Activated naive CD4-positive, alpha-beta T cell treated with anti-CD3 and anti-CD28 coated beads, Interleukin-2, amount 10 ng/mL, durations not matched to agents 7 days and 5 days (primary cell): ENCODE data around the gene RYR1.
"Not testable (repeated sequence)": the region's sequence is repeated elsewhere in the genome, so short reads cannot be mapped to it uniquely, and the experiment has no call there.

Experiments
- CTCF ChIA-PET: fragments of 350-600 bp; sonication (Branson Sonifier 250); formaldehyde crosslinking; loops from one replicate; lab custom pipeline; 2021; ENCODE audit warnings: antibody characterized with exemption; lab: Charles Lee
- DNase-seq: peaks from one replicate; pipeline ENCODE4 v3.0.0-alpha.2; 2020
- H3K27ac Mint-ChIP-seq: one replicate; pipeline ENCODE4 v1.8.0; 2021; ENCODE audit warnings: mild to moderate bottlenecking, moderate library complexity, mixed read lengths
- H3K27me3 Mint-ChIP-seq: one replicate; pipeline ENCODE4 v1.8.0; 2021; ENCODE audit warnings: mild to moderate bottlenecking, mixed read lengths
- H3K36me3 Mint-ChIP-seq: one replicate; pipeline ENCODE4 v1.8.0; 2021; ENCODE audit warnings: mixed read lengths
- H3K4me1 Mint-ChIP-seq: one replicate; pipeline ENCODE4 v1.8.0; 2021; ENCODE audit warnings: mixed read lengths
- H3K4me3 Mint-ChIP-seq: one replicate; pipeline ENCODE4 v1.8.0; 2021; ENCODE audit warnings: mild to moderate bottlenecking, moderate library complexity, mixed read lengths
- H3K9me3 Mint-ChIP-seq: one replicate; pipeline ENCODE4 v1.8.0; 2021; ENCODE audit warnings: mixed read lengths

Gene RYR1

DNA sequence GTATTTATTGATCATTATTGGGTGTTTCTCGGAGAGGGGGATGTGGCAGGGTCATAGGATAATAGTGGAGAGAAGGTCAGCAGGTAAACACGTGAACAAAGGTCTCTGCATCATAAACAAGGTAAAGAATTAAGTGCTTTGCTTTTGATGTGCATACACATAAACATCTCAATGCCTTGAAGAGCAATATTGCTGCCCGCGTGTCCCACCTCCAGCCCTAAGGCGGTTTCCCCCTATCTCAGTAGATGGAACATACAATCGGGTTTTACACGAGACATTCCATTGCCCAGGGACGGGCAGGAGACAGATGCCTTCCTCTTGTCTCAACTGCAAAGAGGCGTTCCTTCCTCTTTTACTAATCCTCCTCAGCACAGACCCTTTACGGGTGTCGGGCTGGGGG is 197.8 kb downstream of the RYR1 start:
- H3K27ac Mint-ChIP-seq, CTCF ChIA-PET: not testable (repeated sequence)

GRCh38 chr19:38631811-38632475 is 198.5 kb downstream of the RYR1 start:
- not testable (repeated sequence) for H3K27ac Mint-ChIP-seq, H3K27me3 Mint-ChIP-seq, DNase-seq, H3K9me3 Mint-ChIP-seq, H3K4me3 Mint-ChIP-seq
- Mint-ChIP-seq H3K4me1 (peaks cover 28% of the 10 kb centered on the region), H3K36me3 (peaks cover 52% of the 10 kb centered on the region)
- CTCF ChIA-PET: interaction anchor here (5.3 to 5.9 kb wide), 2 partner anchors 117 to 228 kb away, joined by 42 to 69 read pairs; partner anchors contain the start of gene FAM98C

More for the DNA sequence above, 197.8 kb downstream of the RYR1 start:
- not testable (repeated sequence) for H3K27me3 Mint-ChIP-seq, DNase-seq, H3K4me3 Mint-ChIP-seq, H3K9me3 Mint-ChIP-seq
- Mint-ChIP-seq H3K36me3 (peaks cover 55% of the 10 kb centered on the region), H3K4me1 (peaks cover 21% of the 10 kb centered on the region)

DNA sequence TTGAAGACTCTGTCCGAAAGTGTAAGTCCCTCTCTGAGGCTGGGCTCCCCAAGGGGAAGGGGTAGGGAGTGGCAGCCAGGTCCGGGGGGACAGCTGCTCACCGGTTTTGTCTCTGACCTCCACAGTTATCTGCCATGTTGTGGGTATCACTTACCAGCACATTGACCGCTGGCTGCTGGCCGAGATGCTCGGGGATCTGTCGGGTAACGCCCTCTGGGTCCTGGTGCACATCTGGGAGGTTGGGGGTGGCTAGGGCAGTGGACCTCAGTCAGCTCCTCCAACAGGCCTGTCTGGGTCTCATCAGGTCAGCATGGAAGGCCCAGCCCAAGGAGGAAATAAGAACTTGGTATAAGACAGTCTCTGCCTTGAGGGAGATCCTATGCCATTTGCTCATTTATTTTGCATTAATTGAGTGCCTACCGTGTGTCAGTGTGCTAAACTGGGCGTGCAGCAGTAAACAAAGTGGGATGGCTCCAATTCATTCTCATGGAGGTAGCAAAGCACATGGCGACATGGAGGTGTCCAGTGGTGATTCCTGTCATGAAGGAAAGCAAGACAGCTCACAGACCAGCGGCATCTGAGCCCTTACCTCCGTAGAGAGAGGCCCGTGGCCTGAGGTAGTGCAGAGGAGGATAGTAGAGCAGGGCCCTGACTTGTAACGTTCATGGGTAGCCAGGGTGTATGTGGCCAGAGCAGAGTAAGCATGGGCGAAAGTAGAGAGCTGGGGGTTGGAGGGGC is 199.2 kb downstream of the RYR1 start:
- H3K27ac Mint-ChIP-seq: peak overlapping the region; percentile 29
- peaks cover 52% of the 10 kb centered on the region for H3K36me3 Mint-ChIP-seq
- CTCF ChIA-PET: interaction anchor here (3.2 to 5.9 kb wide), 3 partner anchors 88 to 229 kb away, joined by 21 to 69 read pairs (median 42); partner anchors contain the start of gene FAM98C

DNA sequence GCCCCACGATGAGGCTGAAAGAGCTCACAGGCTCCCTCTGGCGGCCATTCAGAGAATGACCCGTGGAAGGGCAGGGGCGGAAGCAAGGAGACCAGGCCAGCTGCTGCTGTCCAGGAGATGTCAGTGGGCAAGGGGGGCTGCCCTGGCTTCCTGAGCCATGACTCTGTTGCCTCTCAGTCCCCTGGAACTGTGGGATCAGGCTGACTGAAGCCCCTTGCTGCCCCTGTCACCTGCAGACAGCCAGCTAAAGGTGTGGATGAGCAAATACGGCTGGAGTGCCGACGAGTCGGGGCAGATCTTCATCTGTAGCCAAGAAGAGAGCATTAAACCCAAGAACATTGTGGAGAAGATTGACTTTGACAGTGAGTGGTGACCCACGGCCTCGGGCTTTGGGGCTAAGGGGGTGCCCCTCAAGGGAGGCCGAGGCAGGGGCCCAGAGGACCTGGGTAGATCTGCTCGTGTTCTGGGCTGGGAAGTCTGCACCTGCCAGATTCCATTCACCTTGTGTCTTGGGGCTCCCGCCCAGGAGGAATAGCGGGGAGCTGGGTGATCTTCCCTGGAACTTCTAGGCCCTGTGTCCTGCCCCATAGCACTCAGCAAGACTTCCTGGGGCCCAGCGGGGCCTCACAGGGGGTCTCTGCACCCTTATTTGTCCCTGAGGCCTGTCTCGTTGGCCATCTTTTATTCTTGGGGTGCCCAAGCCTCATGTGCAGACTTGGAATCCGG is 201.4 kb downstream of the RYR1 start:
- DNase-seq: peak; percentile 83
- Mint-ChIP-seq H3K36me3 (peaks cover 47% of the 10 kb centered on the region), H3K4me3 (no peak overlapping the region), H3K9me3 (no peaks in the 10 kb centered on the region), H3K27me3 (no peaks in the 10 kb centered on the region), H3K27ac (peak overlapping the region; percentile 74), H3K4me1 (peaks cover 45% of the 10 kb centered on the region)
- CTCF ChIA-PET: interaction anchor here (0.7 to 5.9 kb wide), 27 partner anchors 8 to 319 kb away, joined by 3 to 69 read pairs (median 4); partner anchors contain the start of genes EIF3K, FAM98C, GGN and MAP4K1

More for the DNA sequence above, 199.2 kb downstream of the RYR1 start:
- no peaks in the 10 kb centered on the region for H3K9me3 Mint-ChIP-seq
- peaks cover 35% of the 10 kb centered on the region for H3K4me1 Mint-ChIP-seq
- DNase-seq: no peak
- no peaks in the 10 kb centered on the region for H3K27me3 Mint-ChIP-seq
- no peak overlapping the region for H3K4me3 Mint-ChIP-seq

DNA sequence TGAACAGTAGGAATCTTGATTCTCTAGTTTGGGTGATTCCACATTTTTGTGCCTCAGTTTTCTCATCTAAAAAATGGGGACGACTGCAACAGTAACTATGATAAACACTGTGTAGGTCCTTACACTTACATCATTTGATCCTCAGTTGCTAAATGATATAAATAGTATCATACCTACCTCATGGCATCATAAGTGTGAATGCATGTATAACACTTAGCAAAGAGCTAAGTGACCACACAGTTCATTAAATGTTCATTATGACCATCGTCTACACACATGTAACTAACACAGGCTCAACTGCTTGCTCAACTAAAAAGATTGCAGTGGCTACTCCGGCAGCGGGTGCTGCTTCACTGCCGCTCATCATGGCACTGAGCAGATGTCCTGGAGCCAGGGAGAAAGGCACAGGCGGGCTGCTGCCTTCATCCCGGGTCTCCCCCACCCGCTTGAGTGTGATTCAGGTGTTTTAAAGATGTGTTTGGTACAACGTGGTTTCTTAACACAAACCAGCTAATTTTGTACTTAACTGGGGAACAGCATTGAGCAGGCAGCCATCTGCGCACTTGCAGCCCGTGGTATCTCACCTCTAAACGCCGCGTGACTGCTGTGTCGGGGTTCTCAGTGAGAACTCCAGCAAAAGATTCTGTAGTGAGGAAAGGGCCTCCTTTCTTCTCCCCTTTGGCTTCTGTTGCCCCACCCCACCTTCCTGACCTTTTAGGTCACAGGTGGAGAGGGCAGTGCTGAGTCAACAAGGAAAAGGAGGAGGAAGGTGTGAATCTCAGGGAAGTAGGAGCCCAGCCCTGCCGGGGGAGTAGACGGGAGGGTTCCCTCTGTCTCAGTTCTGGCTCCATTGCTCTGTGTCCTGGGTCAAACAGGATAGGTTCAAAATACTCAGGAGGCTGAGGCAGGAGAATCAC is 202.2 kb downstream of the RYR1 start:
- CTCF ChIA-PET: interaction anchor here (0.6 to 5.9 kb wide), 21 partner anchors 9 to 318 kb away, joined by 3 to 69 read pairs (median 5); partner anchors contain the start of genes ACTN4, EIF3K, FAM98C and MRPS12
- Mint-ChIP-seq H3K9me3 (no peaks in the 10 kb centered on the region), H3K27me3 (no peaks in the 10 kb centered on the region), H3K4me1 (peaks cover 50% of the 10 kb centered on the region), H3K36me3 (peaks cover 44% of the 10 kb centered on the region), H3K27ac (peak overlapping the region; percentile 83), H3K4me3 (no peak overlapping the region)
- no peak for DNase-seq
